ENCODE measurements around the gene SAV1. TPM values are rescaled to one million over a fixed set of nuclear protein-coding genes. Genes with fewer than 3 reads are reported as not detected.
A peak's percentile ranks its signal among the peaks of the same experiment; 100 is the strongest.

SAV1 gene
- total RNA-seq, 3 donors from 2014 or later: 56.0 to 77.0 (median 76.0) TPM

GRCh38 chr14:50599700-50600444 lies 68.2 kb downstream of the SAV1 start:
- H3K27me3 ChIP-seq: no peaks in the 10 kb centered on the region
- H3K9me3 ChIP-seq: no peaks in the 10 kb centered on the region
- no peak overlapping the region for H3K4me3 ChIP-seq
- no peak overlapping the region for H3K27ac ChIP-seq
- no peak for DNase-seq (ENCODE audit: low spot score in 2 of 2)
- intact Hi-C loops (cut with DNase I; ENCODE audit: low total_unique reads): no loop called here
- no peak for TF ChIP-seq POLR2A (IDR thresholded peaks at IDR 0.05)
- TF ChIP-seq CTCF (IDR thresholded peaks at IDR 0.05): peak; percentile 32 to 57 (median 39)
- H3K36me3 ChIP-seq: no peaks in the 10 kb centered on the region
- H3K4me1 ChIP-seq: no peaks in the 10 kb centered on the region

- Histone ChIP-seq H3K4me3 (no peak overlapping the region), H3K4me1 (no peaks in the 10 kb centered on the region), H3K36me3 (no peaks in the 10 kb centered on the region), H3K27ac (no peak overlapping the region), H3K9me3 (no peaks in the 10 kb centered on the region), H3K27me3 (no peaks in the 10 kb centered on the region)
- TF ChIP-seq POLR2A (IDR thresholded peaks at IDR 0.05): no peak
- no peak for TF ChIP-seq POLR2AphosphoS5 (IDR thresholded peaks at IDR 0.05)
- TF ChIP-seq CTCF (IDR thresholded peaks at IDR 0.05): no peak
- DNase-seq (ENCODE audit: low spot score in 2 of 2): no peak
- intact Hi-C loops (cut with DNase I; ENCODE audit: low total_unique reads): no loop called here
These were observed 69.3 kb downstream of the SAV1 start for GRCh38 chr14:50598765-50599164.

DNA sequence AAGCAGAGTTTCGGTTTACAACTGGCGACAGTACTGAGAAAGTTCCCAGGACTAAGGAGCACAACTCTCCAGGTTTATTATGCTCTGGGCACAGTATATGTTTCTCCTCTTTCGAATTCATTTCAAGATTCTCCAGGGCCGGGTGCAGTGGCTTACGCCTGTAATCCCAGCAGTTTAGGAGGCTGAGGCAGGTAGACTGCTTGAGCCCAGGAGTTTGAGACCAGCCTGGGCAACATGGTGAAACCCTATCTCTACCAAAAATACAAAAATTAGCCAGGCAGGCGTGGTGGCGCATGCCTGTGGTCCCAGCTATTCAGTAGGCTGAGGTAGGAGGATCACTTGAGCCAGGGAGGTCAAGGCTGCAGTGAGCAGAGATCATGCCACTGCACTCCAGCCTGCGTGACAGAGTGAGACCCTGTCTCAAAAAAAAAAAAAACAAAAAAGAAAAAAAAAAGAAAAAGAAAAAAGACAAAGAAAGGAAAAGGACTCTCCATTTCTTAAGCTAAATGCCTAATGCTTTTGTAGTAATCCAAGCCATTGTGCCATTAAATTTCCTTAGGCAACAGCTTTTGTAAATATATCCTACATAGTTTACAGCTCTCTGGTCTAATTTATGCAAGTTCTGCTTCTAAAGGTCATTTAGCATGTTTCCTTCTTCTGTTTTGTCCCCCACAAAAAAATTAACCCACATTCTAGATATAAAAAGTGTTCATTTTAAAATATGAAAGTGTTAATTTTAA lies 73.4 kb downstream of the SAV1 start:
- Histone ChIP-seq H3K4me1 (no peaks in the 10 kb centered on the region), H3K27ac (no peak overlapping the region), H3K9me3 (no peaks in the 10 kb centered on the region), H3K27me3 (no peaks in the 10 kb centered on the region), H3K4me3 (no peak overlapping the region), H3K36me3 (no peaks in the 10 kb centered on the region)
- no peak for DNase-seq (ENCODE audit: low spot score in 2 of 2)
- intact Hi-C loops (cut with DNase I; ENCODE audit: low total_unique reads): no loop called here
- TF ChIP-seq POLR2A (IDR thresholded peaks at IDR 0.05): no peak
- no peak for TF ChIP-seq CTCF (IDR thresholded peaks at IDR 0.05)
- TF ChIP-seq POLR2AphosphoS5 (IDR thresholded peaks at IDR 0.05): no peak

DNA sequence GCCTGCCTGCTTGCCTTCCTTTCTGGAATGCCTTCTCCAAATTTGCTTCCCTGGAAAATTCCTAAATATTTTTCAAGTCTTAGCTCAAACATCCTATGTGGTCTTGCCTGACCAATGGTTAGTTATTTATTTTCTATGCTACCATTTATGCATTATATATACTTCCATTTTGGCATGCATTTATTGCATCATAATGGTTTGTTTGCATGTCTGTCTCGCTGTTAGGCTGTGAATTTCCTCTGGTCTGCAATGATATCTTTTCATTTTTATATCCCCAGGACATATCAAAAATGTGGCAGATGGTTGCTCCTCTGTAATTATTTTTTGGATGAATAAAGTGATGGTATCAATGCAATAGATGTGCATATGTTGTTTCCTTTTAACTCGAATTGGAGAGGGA lies 77.6 kb downstream of the SAV1 start:
- no peaks in the 10 kb centered on the region for H3K36me3 ChIP-seq
- TF ChIP-seq POLR2AphosphoS5 (IDR thresholded peaks at IDR 0.05): no peak
- no peak for TF ChIP-seq POLR2A (IDR thresholded peaks at IDR 0.05)
- TF ChIP-seq CTCF (IDR thresholded peaks at IDR 0.05): no peak
- no peaks in the 10 kb centered on the region for H3K4me1 ChIP-seq
- intact Hi-C loops (cut with DNase I; ENCODE audit: low total_unique reads): no loop called here
- DNase-seq (ENCODE audit: low spot score in 2 of 2): no peak
- no peaks in the 10 kb centered on the region for H3K9me3 ChIP-seq
- H3K27ac ChIP-seq: no peak overlapping the region
- H3K27me3 ChIP-seq: no peaks in the 10 kb centered on the region
- no peak overlapping the region for H3K4me3 ChIP-seq

Other genes with a start within 250 kb of the SAV1 start
- 100 to 1,000 TPM; 108 to 165 (median 119) TPM for gene MAP4K5, start 135.7 kb downstream of the SAV1 start, total RNA-seq
- 10 to 100 TPM; 10.4 to 23.7 (median 22.0) TPM for gene ATL1, start 108.2 kb downstream of the SAV1 start, total RNA-seq
- 10 to 100 TPM; 38.1 to 42.9 (median 40.4) TPM for gene NIN, start 162.9 kb upstream of the SAV1 start, total RNA-seq
- not detected for gene ABHD12B, start 203.7 kb upstream of the SAV1 start, total RNA-seq